Measurements from ENCODE around the gene SNRPA1. TPM values are rescaled to one million over a fixed set of nuclear protein-coding genes. Genes with fewer than 3 reads are reported as not detected.
A peak's percentile ranks its signal among the peaks of the same experiment; 100 is the strongest.

SNRPA1 gene
- total RNA-seq, 2 experiments from 2014 or later, result 107 to 113 TPM

DNA sequence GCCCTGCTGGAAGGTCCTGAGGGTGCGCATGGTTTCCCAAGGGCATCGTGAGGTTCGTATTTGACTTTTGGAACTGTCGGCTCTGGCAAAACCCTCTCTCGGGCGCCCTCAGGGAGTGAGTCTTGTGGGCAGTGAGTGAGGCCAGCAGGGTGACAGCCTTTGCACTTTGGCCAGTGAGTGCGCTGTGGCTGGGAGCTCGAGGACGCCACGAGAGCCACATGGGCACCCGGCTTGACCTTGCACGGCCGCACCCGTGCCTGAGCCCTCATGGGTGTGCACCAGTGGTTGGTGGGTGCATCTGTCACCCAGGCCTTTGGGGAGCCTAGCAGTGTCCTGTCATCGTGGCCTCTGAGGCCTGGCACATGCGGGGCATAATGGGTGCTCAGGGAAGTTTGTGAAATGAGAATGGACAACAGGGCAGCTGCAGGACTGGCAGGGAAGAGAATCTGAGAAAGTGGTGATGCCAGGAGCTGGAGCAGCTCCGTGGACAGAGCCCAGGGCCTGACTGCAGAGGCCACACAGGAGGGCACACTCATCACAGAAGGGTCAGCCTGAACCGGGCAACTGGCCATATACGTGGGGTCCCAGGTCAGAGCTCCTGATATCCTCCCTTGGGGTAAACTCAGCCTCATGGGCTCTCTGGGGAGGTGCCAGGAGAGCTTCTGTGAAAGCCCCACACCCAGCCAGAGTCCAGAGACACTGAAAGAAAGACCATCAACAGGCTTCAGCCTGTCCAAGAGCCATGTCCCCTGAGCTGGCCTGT, 30.4 kb upstream of the SNRPA1 start:
- no peak overlapping the region for H3K4me3 Mint-ChIP-seq
- CTCF ChIA-PET, result no interaction called here
- no peaks in the 10 kb centered on the region for H3K9me3 Mint-ChIP-seq
- H3K36me3 Mint-ChIP-seq (ENCODE audit: low read depth), result no peaks in the 10 kb centered on the region
- POLR2A ChIA-PET, result interaction anchor here (1.5 kb wide), 1 partner anchor 30 kb away, joined by 5 read pairs; the partner anchor contains the start of gene SNRPA1
- peaks cover 3% of the 10 kb centered on the region for H3K27me3 Mint-ChIP-seq
- DNase-seq, result no peak
- H3K27ac Mint-ChIP-seq, result no peak overlapping the region
- H3K4me1 Mint-ChIP-seq, result peaks cover 9% of the 10 kb centered on the region

DNA sequence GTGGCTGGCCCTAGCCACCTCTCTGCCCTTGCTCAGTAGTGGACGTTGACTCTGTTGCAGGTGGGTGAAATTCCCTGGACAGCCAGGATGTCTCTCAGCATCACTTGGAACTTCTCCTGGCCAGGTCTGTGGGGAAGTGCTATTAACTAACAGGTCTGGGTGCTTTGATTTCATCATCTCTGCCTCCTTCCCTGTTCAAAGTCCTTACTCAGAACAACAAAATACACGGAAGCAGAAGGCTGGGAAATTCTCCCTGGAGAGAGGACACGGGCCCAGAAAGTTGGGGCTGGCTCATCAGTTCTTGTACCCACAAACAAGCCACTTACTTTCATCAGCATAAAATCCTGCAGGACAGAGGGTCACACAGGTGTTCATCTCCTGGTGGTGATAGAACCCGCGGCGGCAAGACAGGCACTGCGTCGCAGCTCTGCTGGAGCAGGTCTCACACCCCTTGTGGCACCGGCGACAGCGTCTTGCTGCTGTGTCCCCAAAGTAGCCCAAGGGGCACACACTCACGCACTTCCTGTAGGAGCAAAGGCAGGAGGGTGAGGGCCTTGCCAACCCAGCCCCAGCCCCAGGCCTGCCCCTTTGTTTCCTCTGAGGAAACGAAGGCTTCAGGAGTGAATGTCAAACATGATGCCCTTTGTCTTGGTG, 29.6 kb upstream of the SNRPA1 start:
- Mint-ChIP-seq H3K27me3 (no peaks in the 10 kb centered on the region), H3K9me3 (no peaks in the 10 kb centered on the region), H3K4me1 (peaks cover 15% of the 10 kb centered on the region), H3K4me3 (no peak overlapping the region), H3K27ac (no peak overlapping the region), H3K36me3 (ENCODE audit: low read depth) (no peaks in the 10 kb centered on the region)
- CTCF ChIA-PET, result no interaction called here
- POLR2A ChIA-PET, result interaction anchor here (1.5 kb wide), 1 partner anchor 29 kb away, joined by 5 read pairs; the partner anchor contains the start of gene SNRPA1
- no peak for DNase-seq

DNA sequence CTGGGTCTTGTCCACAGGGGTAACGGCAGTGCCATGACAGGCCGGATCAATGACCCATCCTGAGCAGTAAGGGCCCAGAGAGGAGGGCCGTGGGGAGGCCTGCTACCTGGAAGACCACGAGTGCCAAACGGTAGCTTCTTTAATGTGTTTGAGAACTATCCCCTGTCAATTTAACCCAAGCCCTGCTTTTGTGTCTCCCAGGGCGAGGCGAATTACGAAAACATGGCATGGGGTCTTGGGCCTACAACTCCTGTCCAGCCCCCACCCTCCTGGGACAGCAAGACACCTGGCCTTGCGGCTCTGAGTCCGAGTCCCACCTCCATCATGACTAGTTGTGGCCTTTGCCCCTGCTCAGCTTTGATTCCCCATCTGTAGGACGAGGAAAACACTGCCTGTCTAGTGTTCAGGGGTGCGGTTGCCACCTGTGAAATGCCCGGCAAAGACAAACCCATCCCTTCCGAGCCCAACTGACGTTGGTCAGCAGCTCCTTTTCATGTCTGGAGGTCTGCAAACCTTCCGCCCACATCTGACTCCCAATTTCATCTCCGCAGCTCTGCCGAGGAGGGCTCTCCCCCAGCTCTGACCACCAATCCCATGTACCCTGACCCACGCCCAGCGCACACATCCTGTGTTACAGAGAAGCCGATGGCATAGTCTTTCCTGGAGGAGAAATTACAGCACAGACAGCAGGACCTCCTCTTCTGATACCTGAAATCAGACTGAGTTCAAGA, 28.9 kb upstream of the SNRPA1 start:
- Mint-ChIP-seq H3K4me1 (peaks cover 16% of the 10 kb centered on the region), H3K4me3 (no peak overlapping the region), H3K27ac (no peak overlapping the region), H3K36me3 (ENCODE audit: low read depth) (no peaks in the 10 kb centered on the region), H3K9me3 (no peaks in the 10 kb centered on the region), H3K27me3 (no peaks in the 10 kb centered on the region)
- ChIA-PET CTCF (no interaction called here), POLR2A (no interaction called here)
- no peak for DNase-seq

DNA sequence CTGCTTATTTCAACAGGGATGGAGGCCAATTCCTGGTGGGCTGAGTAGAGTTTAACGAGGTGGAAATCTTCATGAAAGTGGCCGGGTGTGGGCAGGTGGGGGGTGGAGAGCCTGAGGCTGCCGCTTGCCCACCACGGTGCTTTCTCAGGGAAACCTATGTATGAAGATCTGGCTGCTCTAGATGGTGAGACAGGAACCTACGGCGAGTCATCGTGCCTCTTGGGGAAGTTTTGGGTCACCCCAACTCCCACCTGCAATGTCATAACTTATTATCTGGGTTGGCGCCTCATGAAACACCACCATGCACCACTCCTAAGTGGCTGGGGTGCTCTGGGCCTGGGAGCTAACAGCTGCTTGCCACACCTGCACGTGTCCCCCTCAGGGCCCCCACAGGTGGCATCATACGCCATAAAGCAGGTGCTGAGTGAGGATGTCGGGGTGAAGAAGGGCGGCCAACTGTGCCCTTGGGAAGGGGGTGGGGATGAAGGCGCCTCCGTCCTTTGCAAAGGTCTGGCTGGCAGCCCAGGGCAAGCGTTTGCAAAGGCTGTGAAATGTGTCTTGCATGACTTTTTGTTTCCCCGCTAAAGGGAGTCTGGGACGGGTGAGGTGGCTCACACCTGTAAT, 27.9 kb upstream of the SNRPA1 start:
- ChIA-PET POLR2A (no interaction called here), CTCF (no interaction called here)
- H3K9me3 Mint-ChIP-seq, result no peaks in the 10 kb centered on the region
- peaks cover 16% of the 10 kb centered on the region for H3K4me1 Mint-ChIP-seq
- no peaks in the 10 kb centered on the region for H3K27me3 Mint-ChIP-seq
- H3K27ac Mint-ChIP-seq, result no peak overlapping the region
- H3K4me3 Mint-ChIP-seq, result no peak overlapping the region
- DNase-seq, result no peak
- no peaks in the 10 kb centered on the region for H3K36me3 Mint-ChIP-seq (ENCODE audit: low read depth)

DNA sequence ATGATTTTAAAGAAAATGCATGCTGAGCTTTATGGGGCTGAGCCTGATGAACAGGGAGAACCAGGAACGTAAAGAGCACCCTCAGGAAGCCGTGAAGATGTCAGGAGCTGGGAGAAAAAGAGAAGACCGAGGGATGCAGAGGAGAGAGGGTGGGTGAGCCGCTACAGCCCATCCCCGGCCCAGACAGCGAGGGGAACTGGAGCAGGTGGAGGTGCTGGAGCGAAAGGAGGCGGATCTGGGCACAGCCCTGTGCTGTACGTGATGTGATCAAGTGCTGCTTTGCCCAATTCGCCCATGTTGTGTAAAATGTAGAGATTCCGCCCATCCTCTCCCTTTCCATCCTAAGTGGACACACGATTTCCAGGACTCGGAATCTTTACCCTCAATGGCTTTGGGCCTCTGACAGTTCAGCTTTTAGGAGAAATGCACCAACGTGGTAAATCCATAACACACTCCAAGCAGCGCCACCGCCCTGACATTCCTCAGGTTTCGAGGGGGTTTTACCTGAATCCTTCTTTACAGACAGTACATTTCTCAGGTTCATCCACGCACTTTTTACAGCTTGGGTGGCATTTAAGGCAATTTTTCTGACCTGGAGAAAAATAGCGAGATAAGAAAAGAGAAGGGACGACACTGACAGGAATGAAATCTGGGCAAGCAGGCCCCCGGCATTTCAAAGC, 27.1 kb upstream of the SNRPA1 start:
- H3K36me3 Mint-ChIP-seq (ENCODE audit: low read depth), result no peaks in the 10 kb centered on the region
- ChIA-PET POLR2A (no interaction called here), CTCF (interaction anchor here (2.3 to 3.1 kb wide), 2 partner anchors 10 to 19 kb away, joined by 26 to 30 read pairs; no protein-coding TSS in a partner anchor)
- no peak overlapping the region for H3K4me3 Mint-ChIP-seq
- no peak for DNase-seq
- H3K9me3 Mint-ChIP-seq, result no peaks in the 10 kb centered on the region
- H3K27ac Mint-ChIP-seq, result no peak overlapping the region
- peaks cover 1% of the 10 kb centered on the region for H3K27me3 Mint-ChIP-seq
- peaks cover 16% of the 10 kb centered on the region for H3K4me1 Mint-ChIP-seq

DNA sequence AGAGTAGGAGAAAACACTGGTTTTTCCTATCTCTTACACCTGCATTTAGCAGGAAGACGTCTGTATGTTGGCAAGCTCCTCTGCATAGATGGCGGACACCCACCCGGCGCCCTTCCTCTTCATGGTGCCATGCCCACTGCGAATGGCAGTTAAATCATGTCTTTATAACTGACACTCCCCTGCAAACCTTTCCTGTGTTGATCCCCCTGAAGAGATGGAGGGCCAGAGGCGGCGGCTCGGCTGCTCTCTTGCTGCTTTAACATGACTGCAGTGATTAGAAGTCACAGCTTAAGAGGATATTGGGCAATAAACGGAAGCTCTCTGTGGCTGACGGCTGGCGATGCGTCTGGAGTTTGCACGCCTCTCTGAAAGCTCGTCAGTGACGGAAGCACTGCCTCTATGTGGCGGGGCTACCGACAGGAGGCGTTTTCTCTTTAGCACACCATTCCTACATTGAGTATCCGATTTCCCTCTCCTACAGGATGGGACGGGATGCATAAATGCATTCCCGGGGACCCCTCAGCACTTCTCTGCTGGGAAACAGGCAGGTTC, 25.5 kb upstream of the SNRPA1 start:
- H3K27me3 Mint-ChIP-seq, result peaks cover 1% of the 10 kb centered on the region
- peak; percentile 84 for DNase-seq
- ChIA-PET POLR2A (interaction anchor here (0.8 to 3.3 kb wide), 6 partner anchors 12 to 356 kb away, joined by 3 to 36 read pairs (median 4); partner anchors contain the start of gene SNRPA1), CTCF (interaction anchor here (0.6 to 3.2 kb wide), 32 partner anchors 10 to 399 kb away, joined by 3 to 31 read pairs (median 4); partner anchors contain the start of gene SNRPA1)
- H3K4me3 Mint-ChIP-seq, result peak overlapping the region; percentile 69
- H3K36me3 Mint-ChIP-seq (ENCODE audit: low read depth), result no peaks in the 10 kb centered on the region
- peaks cover 16% of the 10 kb centered on the region for H3K4me1 Mint-ChIP-seq
- H3K9me3 Mint-ChIP-seq, result no peaks in the 10 kb centered on the region
- H3K27ac Mint-ChIP-seq, result peak overlapping the region; percentile 83

DNA sequence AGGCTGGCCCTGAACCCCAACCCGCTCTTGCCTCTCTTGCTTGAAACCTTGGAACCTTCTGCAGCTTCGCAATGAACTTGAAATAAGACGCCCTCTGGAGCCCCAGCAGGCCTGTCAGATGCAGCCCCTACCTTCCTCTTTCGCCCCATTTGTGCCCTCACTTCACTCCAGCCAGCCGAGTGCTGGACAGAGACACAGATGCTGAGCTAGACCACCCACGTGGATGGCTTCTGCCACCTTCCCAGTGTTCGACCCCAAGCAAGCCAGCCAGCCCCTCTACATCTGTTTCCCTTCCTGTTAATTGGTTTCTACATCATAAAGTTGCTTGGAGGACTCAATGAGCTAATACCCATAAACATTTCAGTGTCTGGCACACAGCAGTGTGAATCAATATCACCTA, 23.8 kb upstream of the SNRPA1 start:
- Mint-ChIP-seq H3K4me1 (peaks cover 16% of the 10 kb centered on the region), H3K9me3 (no peaks in the 10 kb centered on the region), H3K27ac (no peak overlapping the region), H3K36me3 (ENCODE audit: low read depth) (no peaks in the 10 kb centered on the region), H3K4me3 (no peak overlapping the region), H3K27me3 (peaks cover 1% of the 10 kb centered on the region)
- ChIA-PET CTCF (interaction anchor here (1.1 to 3.2 kb wide), 9 partner anchors 12 to 322 kb away, joined by 3 to 31 read pairs (median 21); partner anchors contain the start of gene SNRPA1), POLR2A (interaction anchor here (1.2 to 3.3 kb wide), 3 partner anchors 15 to 24 kb away, joined by 4 to 36 read pairs (median 6); partner anchors contain the start of gene SNRPA1)
- DNase-seq, result no peak

DNA sequence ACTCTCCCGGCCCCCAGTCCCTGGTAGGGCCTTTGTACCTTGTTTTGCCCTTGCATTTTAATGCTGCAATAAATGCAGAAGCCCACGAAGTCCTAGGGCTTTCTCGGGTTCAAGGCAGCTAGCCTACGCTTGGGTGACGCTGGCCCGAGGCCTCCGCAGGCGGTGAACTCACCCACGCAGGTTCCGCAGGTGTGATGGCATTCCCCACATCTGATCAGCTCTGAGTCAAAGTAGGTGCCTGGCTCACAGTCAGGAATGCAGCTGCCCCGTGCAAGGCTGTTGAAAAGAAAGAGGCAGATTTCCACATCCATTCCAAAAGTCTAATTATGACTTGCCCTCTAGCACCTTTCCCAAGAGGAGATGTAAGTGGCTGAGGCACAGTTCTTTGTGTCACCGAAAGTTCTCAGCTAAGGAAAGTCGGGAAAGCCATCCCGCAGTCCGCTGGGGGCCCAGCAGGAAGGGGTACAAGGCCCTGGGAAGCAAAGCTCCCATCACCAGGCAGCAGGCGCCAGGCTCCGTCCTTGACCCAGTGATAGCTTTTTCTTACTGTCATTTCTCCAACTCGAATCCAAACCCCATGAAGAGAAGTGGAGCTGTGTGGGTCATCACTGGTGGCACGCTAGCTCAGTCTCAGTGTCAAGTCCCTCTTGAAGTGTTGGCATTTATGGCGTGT, 23.2 kb upstream of the SNRPA1 start:
- Mint-ChIP-seq H3K27me3 (peaks cover 1% of the 10 kb centered on the region), H3K27ac (no peak overlapping the region), H3K4me1 (peaks cover 16% of the 10 kb centered on the region), H3K36me3 (ENCODE audit: low read depth) (no peaks in the 10 kb centered on the region), H3K4me3 (no peak overlapping the region), H3K9me3 (no peaks in the 10 kb centered on the region)
- DNase-seq, result no peak
- ChIA-PET CTCF (interaction anchor here (1.1 to 3.2 kb wide), 4 partner anchors 11 to 323 kb away, joined by 3 to 31 read pairs (median 14); no protein-coding TSS in a partner anchor), POLR2A (interaction anchor here (0.6 to 3.3 kb wide), 4 partner anchors 14 to 348 kb away, joined by 3 to 36 read pairs (median 4); partner anchors contain the start of gene SNRPA1)

DNA sequence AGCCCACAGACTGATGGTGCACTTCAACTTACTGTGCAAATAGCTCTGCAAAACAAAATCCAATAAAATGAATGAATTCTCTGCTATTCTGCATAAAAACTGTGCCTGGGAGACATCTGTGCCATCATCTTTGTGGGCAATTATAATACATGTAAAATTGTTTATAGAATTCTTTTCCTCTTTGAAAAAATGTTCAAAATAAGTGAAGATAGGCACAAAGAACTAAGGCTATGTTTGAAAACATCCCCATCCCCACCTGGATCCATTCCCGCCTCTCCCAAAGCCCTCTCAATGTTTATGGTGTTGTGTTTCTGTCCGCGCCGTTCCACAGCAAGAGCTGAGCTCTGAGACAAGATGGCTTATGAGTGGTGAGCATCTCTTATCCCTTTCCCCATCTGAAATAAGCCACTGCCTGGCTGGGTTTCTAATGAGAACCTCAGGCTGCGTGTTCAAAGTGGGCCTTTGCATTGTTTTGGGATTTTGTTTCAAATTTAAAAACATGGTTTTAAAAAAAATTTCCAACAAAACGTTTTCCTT, 22.4 kb upstream of the SNRPA1 start:
- Mint-ChIP-seq H3K27ac (no peak overlapping the region), H3K36me3 (ENCODE audit: low read depth) (no peaks in the 10 kb centered on the region), H3K27me3 (peaks cover 1% of the 10 kb centered on the region), H3K4me1 (peaks cover 16% of the 10 kb centered on the region), H3K4me3 (no peak overlapping the region), H3K9me3 (no peaks in the 10 kb centered on the region)
- CTCF ChIA-PET, result interaction anchor here (1.1 kb wide), 1 partner anchor 309 kb away, joined by 3 read pairs; no protein-coding TSS in a partner anchor
- POLR2A ChIA-PET, result interaction anchor here (0.6 to 0.9 kb wide), 4 partner anchors 15 to 349 kb away, joined by 3 to 4 read pairs (median 3); partner anchors contain the start of gene SNRPA1
- DNase-seq, result no peak

DNA sequence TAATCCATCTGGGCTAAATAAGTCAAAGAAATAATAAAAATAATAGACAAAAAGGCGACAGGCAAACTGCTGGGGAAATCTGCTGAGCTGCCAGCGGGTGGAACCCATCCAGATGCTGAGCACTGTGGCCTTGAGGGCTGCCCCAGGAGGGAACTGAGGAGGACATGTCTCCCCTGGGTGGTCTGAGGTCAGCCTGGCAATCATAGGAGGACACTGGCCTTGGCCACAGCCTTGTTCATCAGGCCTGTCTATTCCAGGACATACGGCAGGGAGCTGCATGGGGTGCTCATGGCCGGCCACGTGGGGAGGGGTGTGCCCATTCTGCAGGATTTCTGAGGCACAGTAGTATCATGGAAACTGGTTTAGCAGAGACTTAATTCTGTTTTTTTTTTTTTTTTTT, 21.5 kb upstream of the SNRPA1 start:
- H3K27me3 Mint-ChIP-seq, result peaks cover 1% of the 10 kb centered on the region
- no peaks in the 10 kb centered on the region for H3K9me3 Mint-ChIP-seq
- CTCF ChIA-PET, result no interaction called here
- no peaks in the 10 kb centered on the region for H3K36me3 Mint-ChIP-seq (ENCODE audit: low read depth)
- no peak overlapping the region for H3K4me3 Mint-ChIP-seq
- peaks cover 16% of the 10 kb centered on the region for H3K4me1 Mint-ChIP-seq
- H3K27ac Mint-ChIP-seq, result no peak overlapping the region
- no peak for DNase-seq
- POLR2A ChIA-PET, result interaction anchor here (0.7 to 1.2 kb wide), 3 partner anchors 14 to 112 kb away, joined by 3 to 4 read pairs (median 3); no protein-coding TSS in a partner anchor

DNA sequence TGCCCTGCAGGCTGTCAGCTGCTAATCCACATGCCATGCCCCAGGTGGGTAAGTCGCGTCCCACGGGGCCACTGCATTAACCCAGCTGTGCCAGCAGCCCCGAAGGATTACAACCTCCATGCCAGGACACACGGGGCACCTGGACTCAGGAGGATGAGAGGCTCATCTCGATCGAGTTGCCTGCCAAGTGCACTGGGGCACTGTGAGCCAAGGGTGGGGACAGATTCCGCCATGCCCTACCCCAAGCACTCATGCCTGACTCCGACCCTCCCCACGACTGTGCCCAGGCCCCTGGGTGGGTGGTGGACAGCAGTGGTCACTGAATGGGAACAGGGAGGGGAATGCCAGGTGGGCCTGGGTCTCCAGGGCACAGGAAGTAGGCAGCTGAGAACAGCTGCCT, 20.7 kb upstream of the SNRPA1 start:
- no peak overlapping the region for H3K4me3 Mint-ChIP-seq
- H3K36me3 Mint-ChIP-seq (ENCODE audit: low read depth), result no peaks in the 10 kb centered on the region
- ChIA-PET POLR2A (interaction anchor here (1.2 kb wide), 1 partner anchor 23 kb away, joined by 3 read pairs; no protein-coding TSS in a partner anchor), CTCF (no interaction called here)
- H3K27me3 Mint-ChIP-seq, result peaks cover 1% of the 10 kb centered on the region
- H3K9me3 Mint-ChIP-seq, result no peaks in the 10 kb centered on the region
- no peak for DNase-seq
- no peak overlapping the region for H3K27ac Mint-ChIP-seq
- peaks cover 10% of the 10 kb centered on the region for H3K4me1 Mint-ChIP-seq
